ENCODE results near the gene SACM1L. TPM values are rescaled to one million over a fixed set of nuclear protein-coding genes. Genes with fewer than 3 reads are reported as not detected.

SACM1L gene
- total RNA-seq, 1 experiment from 2014 or later: 79.6 TPM

GRCh38 chr3:45761831-45762230, 72.6 kb downstream of the SACM1L start:
- Mint-ChIP-seq H3K4me3 (no peak overlapping the region), H3K27me3 (ENCODE audit: low read depth) (peaks cover 6% of the 10 kb centered on the region; the same call in 1 of the 2 replicates), H3K27ac (no peak overlapping the region), H3K4me1 (peaks cover 20% of the 10 kb centered on the region), H3K36me3 (no peaks in the 10 kb centered on the region), H3K9me3 (peaks cover 5% of the 10 kb centered on the region; the same call in 1 of the 2 replicates)
- ChIA-PET CTCF (interaction anchor here (0.8 to 1.7 kb wide), 3 partner anchors 15 to 89 kb away, joined by 3 to 9 read pairs (median 3); no protein-coding TSS in a partner anchor), POLR2A (no interaction called here)
- DNase-seq (ENCODE audit: low spot score): no peak
- no peak for TF ChIP-seq FOXK1 (CRISPR knock-in tag; IDR thresholded peaks at IDR 0.05)
- no peak for TF ChIP-seq PRDM15 (CRISPR knock-in tag; IDR thresholded peaks at IDR 0.05)
- no peak for TF ChIP-seq USF2 (CRISPR knock-in tag; IDR thresholded peaks at IDR 0.05)
- no peak for ATAC-seq

GRCh38 chr3:45762647-45763302, 73.6 kb downstream of the SACM1L start:
- Mint-ChIP-seq H3K27me3 (ENCODE audit: low read depth) (peaks cover 6% of the 10 kb centered on the region; the same call in 1 of the 2 replicates), H3K36me3 (peaks cover 6% of the 10 kb centered on the region), H3K27ac (no peak overlapping the region), H3K4me3 (no peak overlapping the region), H3K9me3 (peaks cover 14% of the 10 kb centered on the region), H3K4me1 (peaks cover 17% of the 10 kb centered on the region)
- CTCF ChIA-PET: interaction anchor here (1.0 to 1.2 kb wide), 2 partner anchors 28 to 70 kb away, joined by 3 to 5 read pairs; no protein-coding TSS in a partner anchor
- DNase-seq (ENCODE audit: low spot score): no peak
- no peak for ATAC-seq
- POLR2A ChIA-PET: no interaction called here
- TF ChIP-seq, protein P1, sequence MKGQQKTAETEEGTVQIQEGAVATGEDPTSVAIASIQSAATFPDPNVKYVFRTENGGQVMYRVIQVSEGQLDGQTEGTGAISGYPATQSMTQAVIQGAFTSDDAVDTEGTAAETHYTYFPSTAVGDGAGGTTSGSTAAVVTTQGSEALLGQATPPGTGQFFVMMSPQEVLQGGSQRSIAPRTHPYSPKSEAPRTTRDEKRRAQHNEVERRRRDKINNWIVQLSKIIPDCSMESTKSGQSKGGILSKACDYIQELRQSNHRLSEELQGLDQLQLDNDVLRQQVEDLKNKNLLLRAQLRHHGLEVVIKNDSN (CRISPR knock-in tag; IDR thresholded peaks at IDR 0.05): no peak
- no peak for TF ChIP-seq ATF1 (CRISPR knock-in tag; IDR thresholded peaks at IDR 0.05)
- TF ChIP-seq, protein P2, sequence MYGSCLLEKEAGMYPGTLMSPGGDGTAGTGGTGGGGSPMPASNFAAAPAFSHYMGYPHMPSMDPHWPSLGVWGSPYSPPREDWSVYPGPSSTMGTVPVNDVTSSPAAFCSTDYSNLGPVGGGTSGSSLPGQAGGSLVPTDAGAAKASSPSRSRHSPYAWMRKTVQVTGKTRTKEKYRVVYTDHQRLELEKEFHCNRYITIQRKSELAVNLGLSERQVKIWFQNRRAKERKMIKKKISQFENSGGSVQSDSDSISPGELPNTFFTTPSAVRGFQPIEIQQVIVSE (CRISPR knock-in tag; IDR thresholded peaks at IDR 0.05; ENCODE audit: borderline replicate concordance): no peak

DNA sequence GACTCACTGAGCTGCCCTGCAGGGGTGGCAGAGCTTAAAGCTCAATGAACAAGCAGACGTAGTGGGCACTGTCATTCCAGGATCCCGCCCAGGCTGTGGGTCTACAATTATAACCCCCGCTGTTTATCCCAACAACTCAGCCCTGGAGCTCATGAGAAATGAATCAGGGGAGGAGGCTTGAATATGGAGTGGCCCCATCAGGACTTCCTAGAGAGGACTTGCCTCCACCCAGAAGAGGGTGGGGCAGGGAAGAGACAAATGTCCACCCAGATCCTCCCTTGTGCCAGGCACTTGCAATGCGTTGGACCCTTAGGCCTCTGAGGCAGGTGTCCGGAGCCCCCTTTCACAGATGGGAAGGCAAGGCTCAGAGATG, 74.1 kb downstream of the SACM1L start:
- POLR2A ChIA-PET: no interaction called here
- Mint-ChIP-seq H3K4me3 (no peak overlapping the region), H3K27ac (no peak overlapping the region), H3K9me3 (peaks cover 17% of the 10 kb centered on the region), H3K4me1 (peaks cover 17% of the 10 kb centered on the region), H3K36me3 (peaks cover 8% of the 10 kb centered on the region), H3K27me3 (ENCODE audit: low read depth) (peaks cover 6% of the 10 kb centered on the region; the same call in 1 of the 2 replicates)
- CTCF ChIA-PET: interaction anchor here (1.0 to 1.2 kb wide), 2 partner anchors 27 to 69 kb away, joined by 3 to 5 read pairs; no protein-coding TSS in a partner anchor
- ATAC-seq: no peak
- DNase-seq (ENCODE audit: low spot score): no peak
- TF ChIP-seq, protein P3, sequence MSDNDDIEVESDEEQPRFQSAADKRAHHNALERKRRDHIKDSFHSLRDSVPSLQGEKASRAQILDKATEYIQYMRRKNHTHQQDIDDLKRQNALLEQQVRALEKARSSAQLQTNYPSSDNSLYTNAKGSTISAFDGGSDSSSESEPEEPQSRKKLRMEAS (CRISPR knock-in tag; IDR thresholded peaks at IDR 0.05): no peak
- TF ChIP-seq ESRRA (CRISPR knock-in tag; IDR thresholded peaks at IDR 0.05; ENCODE audit: borderline replicate concordance) (no peak), ATF1 (CRISPR knock-in tag; IDR thresholded peaks at IDR 0.05) (no peak), NFE2L1 (CRISPR knock-in tag; IDR thresholded peaks at IDR 0.05) (no peak), ZNF317 (CRISPR knock-in tag; IDR thresholded peaks at IDR 0.05; ENCODE audit: borderline replicate concordance, low read depth) (no peak), EMX1 (CRISPR knock-in tag; IDR thresholded peaks at IDR 0.05) (no peak), OVOL2 (CRISPR knock-in tag; IDR thresholded peaks at IDR 0.05; ENCODE audit: borderline replicate concordance) (no peak), PRDM15 (CRISPR knock-in tag; IDR thresholded peaks at IDR 0.05) (no peak), ZNF121 (CRISPR knock-in tag; IDR thresholded peaks at IDR 0.05) (no peak)
- TF ChIP-seq, protein P2 (CRISPR knock-in tag; IDR thresholded peaks at IDR 0.05; ENCODE audit: borderline replicate concordance): no peak
- TF ChIP-seq, protein P4, sequence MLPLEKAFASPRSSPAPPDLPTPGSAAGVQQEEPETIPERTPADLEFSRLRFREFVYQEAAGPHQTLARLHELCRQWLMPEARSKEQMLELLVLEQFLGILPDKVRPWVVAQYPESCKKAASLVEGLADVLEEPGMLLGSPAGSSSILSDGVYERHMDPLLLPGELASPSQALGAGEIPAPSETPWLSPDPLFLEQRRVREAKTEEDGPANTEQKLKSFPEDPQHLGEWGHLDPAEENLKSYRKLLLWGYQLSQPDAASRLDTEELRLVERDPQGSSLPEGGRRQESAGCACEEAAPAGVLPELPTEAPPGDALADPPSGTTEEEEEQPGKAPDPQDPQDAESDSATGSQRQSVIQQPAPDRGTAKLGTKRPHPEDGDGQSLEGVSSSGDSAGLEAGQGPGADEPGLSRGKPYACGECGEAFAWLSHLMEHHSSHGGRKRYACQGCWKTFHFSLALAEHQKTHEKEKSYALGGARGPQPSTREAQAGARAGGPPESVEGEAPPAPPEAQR (CRISPR knock-in tag; IDR thresholded peaks at IDR 0.05): no peak
- TF ChIP-seq, protein P5, sequence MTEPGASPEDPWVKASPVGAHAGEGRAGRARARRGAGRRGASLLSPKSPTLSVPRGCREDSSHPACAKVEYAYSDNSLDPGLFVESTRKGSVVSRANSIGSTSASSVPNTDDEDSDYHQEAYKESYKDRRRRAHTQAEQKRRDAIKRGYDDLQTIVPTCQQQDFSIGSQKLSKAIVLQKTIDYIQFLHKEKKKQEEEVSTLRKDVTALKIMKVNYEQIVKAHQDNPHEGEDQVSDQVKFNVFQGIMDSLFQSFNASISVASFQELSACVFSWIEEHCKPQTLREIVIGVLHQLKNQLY (CRISPR knock-in tag; IDR thresholded peaks at IDR 0.05): no peak
